GM04504 (cell line): ENCODE measurements around the gene ADAMTS15.

Experiments used
- DNase-seq: peaks from one replicate; pipeline ENCODE4 v3.0.0-alpha.2; 2012; ENCODE audit warnings: low read depth

The ADAMTS15 gene

GRCh38 chr11:130448416-130449309 is at the start of gene ADAMTS15:
Gene ADAMTS15, plus strand, starts transcription at chr11:130448645. Its CDS starts 329 bp downstream, at chr11:130448974.
- DNase-seq, result no peak

GRCh38 chr11:130399196-130399595 is 49.2 kb upstream of the ADAMTS15 start:
- DNase-seq, result no peak

GRCh38 chr11:130400781-130401483 is 47.5 kb upstream of the ADAMTS15 start:
- peak; percentile 54 for DNase-seq

GRCh38 chr11:130402570-130402969 is 45.9 kb upstream of the ADAMTS15 start:
- DNase-seq, result no peak

- peak; percentile 77 for DNase-seq
Observed at GRCh38 chr11:130403271-130403804, 45.1 kb upstream of the ADAMTS15 start.

GRCh38 chr11:130403967-130404366 is 44.5 kb upstream of the ADAMTS15 start:
- no peak for DNase-seq

- no peak for DNase-seq
Observed at GRCh38 chr11:130404727-130405126, 43.7 kb upstream of the ADAMTS15 start.

GRCh38 chr11:130405428-130405827 is 43.0 kb upstream of the ADAMTS15 start:
- no peak for DNase-seq

- peak; percentile 92 for DNase-seq
Observed at GRCh38 chr11:130407978-130408377, 40.5 kb upstream of the ADAMTS15 start.

GRCh38 chr11:130408401-130408890 is 40.0 kb upstream of the ADAMTS15 start:
- no peak for DNase-seq

- no peak for DNase-seq
Observed at GRCh38 chr11:130408901-130409300, 39.5 kb upstream of the ADAMTS15 start.

GRCh38 chr11:130409594-130410388 is 38.7 kb upstream of the ADAMTS15 start:
- DNase-seq, result no peak

- no peak for DNase-seq
Observed at GRCh38 chr11:130411223-130411622, 37.2 kb upstream of the ADAMTS15 start.

- DNase-seq, result peak; percentile 78
Observed at GRCh38 chr11:130413405-130414106, 34.9 kb upstream of the ADAMTS15 start.

GRCh38 chr11:130414107-130415080 is 34.1 kb upstream of the ADAMTS15 start:
- DNase-seq, result no peak

- DNase-seq, result no peak
Observed at GRCh38 chr11:130415731-130416529, 32.5 kb upstream of the ADAMTS15 start.

- DNase-seq, result no peak
Observed at GRCh38 chr11:130416530-130416882, 31.9 kb upstream of the ADAMTS15 start.

GRCh38 chr11:130416906-130417305 is 31.5 kb upstream of the ADAMTS15 start:
- no peak for DNase-seq

- DNase-seq, result no peak
Observed at GRCh38 chr11:130418210-130418609, 30.2 kb upstream of the ADAMTS15 start.
